ENCODE results near the gene ACIN1. TPM values are rescaled to one million over a fixed set of nuclear protein-coding genes. Genes with fewer than 3 reads are reported as not detected.

The ACIN1 gene
- total and polyA plus RNA-seq, 2 of the 8 experiments (the other 6 are each of a cell fraction or from before 2014, with no cell fraction given): 132 to 233 TPM

- H3K79me2 ChIP-seq (ENCODE audit: control insufficient read depth in 1 of 2, insufficient read depth in 2 of 2, low read length in 2 of 2): peaks cover 0 to 11% of the 10 kb centered on the region in 2 experiments; a peak in 2 of 4 replicates
- H2BK5ac ChIP-seq (ENCODE audit: low read depth, low read length): no peak overlapping the region
- no peak overlapping the region for H4K8ac ChIP-seq (ENCODE audit: extremely low read depth, insufficient read depth, low read length)
- no peak overlapping the region for H3K18ac ChIP-seq (ENCODE audit: extremely low read depth, low read length)
- 86% methylated on average over 4 of the region's 4 CpGs; no CpG with 5 or more reads in 1 of the 2 experiments for WGBS, 2 experiments (ENCODE audit: extremely low coverage in 1 of 2, insufficient coverage in 1 of 2, insufficient read length in 1 of 2, insufficient replicate concordance in 2 of 2, low coverage in 1 of 2, low lambda C conversion rate in 2 of 2, missing lambda C conversion rate in 1 of 2)
- H3K9me3 ChIP-seq (ENCODE audit: insufficient read depth in 2 of 2, low read depth in 1 of 2, low read length in 1 of 2): no peaks in the 10 kb centered on the region
- no peak overlapping the region for H3K56ac ChIP-seq (replicated peaks; ENCODE audit: insufficient read length, low read depth, low read length)
- H3K4me3 ChIP-seq (ENCODE audit: extremely low read depth in 1 of 4, insufficient read depth in 2 of 4, low read depth in 3 of 4, low read length in 4 of 4): no peak overlapping the region
- H2BK120ac ChIP-seq (replicated peaks; ENCODE audit: low read depth, low read length): no peak overlapping the region
- POLR2A ChIA-PET (ENCODE audit: partially characterized antibody): interaction anchor here (0.9 to 11.2 kb wide), 12 partner anchors 6 to 91 kb away, joined by 3 to 99 read pairs (median 4); partner anchors contain the start of gene PSMB5
- no peak overlapping the region for H2BK15ac ChIP-seq (ENCODE audit: low read length)
- no peak overlapping the region for H2BK12ac ChIP-seq (ENCODE audit: low read depth, low read length)
- DNase-seq (ENCODE audit: low read depth in 1 of 2, low spot score in 2 of 2) (no peak), FAIRE-seq (no peak)
- H3K9ac ChIP-seq (replicated peaks in 1 of 4; ENCODE audit: extremely low read depth in 1 of 4, low read depth in 3 of 4, low read length in 3 of 4): peak overlapping the region in 1 of 4 experiments; percentile 10; a peak in 2 of 7 replicates
- H3K4me1 ChIP-seq (replicated peaks in 1 of 4; ENCODE audit: control insufficient read depth in 3 of 4, insufficient read depth in 4 of 4, low read length in 3 of 4): peaks cover 0 to 3% (median under 1%) of the 10 kb centered on the region in 4 experiments; a peak in 1 of 7 replicates
- CTCF ChIA-PET (ENCODE audit: partially characterized antibody): interaction anchor here (0.8 to 11.9 kb wide), 12 partner anchors 9 to 84 kb away, joined by 3 to 103 read pairs (median 7); partner anchors contain the start of genes AJUBA and PSMB11
- H3K4ac ChIP-seq (replicated peaks; ENCODE audit: insufficient read length, low read depth, low read length): no peak overlapping the region
- no peak overlapping the region for H2AK5ac ChIP-seq (ENCODE audit: low read depth, low read length)
- H2AFZ ChIP-seq (ENCODE audit: low read length): no peak overlapping the region
- peaks cover 3% of the 10 kb centered on the region; the same call in 1 of the 2 replicates for H3K79me1 ChIP-seq (ENCODE audit: low read depth, low read length)
- H4K20me1 ChIP-seq (replicated peaks in 1 of 2; ENCODE audit: control insufficient read depth in 1 of 2, insufficient read depth in 2 of 2, low read length in 2 of 2): peaks cover 2 to 6% of the 10 kb centered on the region in 2 experiments
- no peaks in the 10 kb centered on the region for H3K23me2 ChIP-seq (ENCODE audit: low read depth, low read length)
- H3K4me2 ChIP-seq (ENCODE audit: insufficient read depth in 1 of 2, low read depth in 2 of 2, low read length in 2 of 2): no peak overlapping the region; a peak in 1 of 4 replicates
- H3K27ac ChIP-seq (ENCODE audit: low read depth, low read length): no peak overlapping the region
- H3K14ac ChIP-seq (ENCODE audit: insufficient read length): no peak overlapping the region
- no peak overlapping the region for H2BK20ac ChIP-seq (ENCODE audit: low read length)
- peaks cover 8 to 34% (median 22%) of the 10 kb centered on the region in 4 experiments; a peak in 7 of 8 replicates for H3K36me3 ChIP-seq (ENCODE audit: control insufficient read depth in 2 of 4, insufficient read depth in 4 of 4, low read length in 3 of 4)
- H4K5ac ChIP-seq (ENCODE audit: insufficient read length, low read depth, low read length): no peak overlapping the region
- H3K23ac ChIP-seq (ENCODE audit: insufficient read length): no peak overlapping the region
- H4K91ac ChIP-seq (replicated peaks; ENCODE audit: insufficient read length, low read length): no peak overlapping the region
- H3K27me3 ChIP-seq (replicated peaks in 1 of 4; ENCODE audit: control insufficient read depth in 3 of 4, extremely low read depth in 1 of 4, insufficient read depth in 3 of 4, low read length in 3 of 4): no peaks in the 10 kb centered on the region
- TF ChIP-seq NANOG (IDR thresholded peaks at IDR 0.05; ENCODE audit: insufficient read depth, low read depth, low read length, poor library complexity, severe bottlenecking): no peak
- no peak for TF ChIP-seq CTBP2 (IDR thresholded peaks at IDR 0.05; ENCODE audit: borderline replicate concordance, insufficient read depth, insufficient read length, low read length)
- no peak for TF ChIP-seq EZH2 (IDR thresholded peaks at IDR 0.05; ENCODE audit: low read depth, low read length, severe bottlenecking)
- TF ChIP-seq CREB1 (IDR thresholded peaks at IDR 0.05): no peak
- TF ChIP-seq SP4 (IDR thresholded peaks at IDR 0.05; ENCODE audit: low read length): no peak
- TF ChIP-seq JUND (IDR thresholded peaks at IDR 0.05; ENCODE audit: low read length): no peak
- no peak for TF ChIP-seq CBX5 (IDR thresholded peaks at IDR 0.05; ENCODE audit: low read depth, low read length)
- TF ChIP-seq PHF8 (conservative IDR thresholded peaks at IDR 0.05; ENCODE audit: low read depth, low read length): no peak
- no peak for TF ChIP-seq POU5F1 (IDR thresholded peaks at IDR 0.05; ENCODE audit: low read depth, low read length)
- no peak for TF ChIP-seq E2F6 (IDR thresholded peaks at IDR 0.05)
- no peak for TF ChIP-seq SRF (IDR thresholded peaks at IDR 0.05; ENCODE audit: low read depth, low read length)
- TF ChIP-seq RBBP5 (IDR thresholded peaks at IDR 0.05; ENCODE audit: borderline replicate concordance, low read depth, low read length): no peak
These were observed 69.7 kb downstream of the ACIN1 start for GRCh38 chr14:23025151-23025814.
